ENCODE measurements around the gene CCDC160.

CCDC160 gene

GRCh38 chrX:134294548-134294947 lies 57.6 kb downstream of the CCDC160 start:
- in situ Hi-C loops (cut with MboI; ENCODE audit: low sequenced_read_pairs), result no loop called here
